ENCODE data around the gene PDE6A. TPM values are rescaled to one million over a fixed set of nuclear protein-coding genes. Genes with fewer than 3 reads are reported as not detected.
"Not testable (repeated sequence)": the region's sequence is repeated elsewhere in the genome, so short reads cannot be mapped to it uniquely, and the experiment has no call there.

The PDE6A gene
- total RNA-seq, 1 donor from 2014 or later = 0.14 TPM

DNA sequence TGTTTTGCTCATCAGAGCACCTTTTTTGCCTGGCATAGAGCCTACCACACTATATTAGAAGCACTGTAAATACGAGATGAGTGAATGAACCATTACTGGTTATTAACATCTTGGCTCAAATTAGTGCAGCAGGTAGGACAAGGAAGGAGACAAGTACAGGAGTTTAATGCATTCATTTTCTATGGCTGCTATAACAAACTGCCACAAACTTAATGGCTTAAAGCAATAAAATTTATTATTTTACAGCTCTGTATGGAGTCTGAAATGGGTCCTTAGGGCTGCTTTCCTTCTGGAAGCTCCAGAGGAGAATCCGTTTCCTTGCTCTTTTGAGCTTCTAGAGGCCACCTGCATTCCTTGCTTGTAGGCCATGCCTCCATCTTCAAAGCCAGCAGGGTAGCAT lies 59.1 kb downstream of the PDE6A start:
- no peaks in the 10 kb centered on the region for H3K9me3 ChIP-seq (ENCODE audit: insufficient read depth, low read depth, low read length)
- H3K4me2 ChIP-seq (ENCODE audit: low read length) = peak overlapping the region; percentile 74
- H3K27me3 ChIP-seq (ENCODE audit: insufficient read depth, low read length) = no peaks in the 10 kb centered on the region
- H3K36me3 ChIP-seq (ENCODE audit: insufficient read depth, low read length) = no peaks in the 10 kb centered on the region
- H3K79me2 ChIP-seq (ENCODE audit: insufficient read depth, low read length) = no peaks in the 10 kb centered on the region
- Mint-ChIP-seq H3K9me3 (ENCODE audit: unreplicated experiment) (no peaks in the 10 kb centered on the region), H3K4me1 (ENCODE audit: low read depth, unreplicated experiment) (peaks cover 17% of the 10 kb centered on the region), H3K36me3 (ENCODE audit: low read depth, unreplicated experiment) (no peaks in the 10 kb centered on the region), H3K27ac (ENCODE audit: unreplicated experiment) (peak overlapping the region; percentile 85), H3K4me3 (ENCODE audit: unreplicated experiment) (no peak overlapping the region), H3K27me3 (ENCODE audit: low read depth, unreplicated experiment) (no peaks in the 10 kb centered on the region)
- TF ChIP-seq, protein P1, sequence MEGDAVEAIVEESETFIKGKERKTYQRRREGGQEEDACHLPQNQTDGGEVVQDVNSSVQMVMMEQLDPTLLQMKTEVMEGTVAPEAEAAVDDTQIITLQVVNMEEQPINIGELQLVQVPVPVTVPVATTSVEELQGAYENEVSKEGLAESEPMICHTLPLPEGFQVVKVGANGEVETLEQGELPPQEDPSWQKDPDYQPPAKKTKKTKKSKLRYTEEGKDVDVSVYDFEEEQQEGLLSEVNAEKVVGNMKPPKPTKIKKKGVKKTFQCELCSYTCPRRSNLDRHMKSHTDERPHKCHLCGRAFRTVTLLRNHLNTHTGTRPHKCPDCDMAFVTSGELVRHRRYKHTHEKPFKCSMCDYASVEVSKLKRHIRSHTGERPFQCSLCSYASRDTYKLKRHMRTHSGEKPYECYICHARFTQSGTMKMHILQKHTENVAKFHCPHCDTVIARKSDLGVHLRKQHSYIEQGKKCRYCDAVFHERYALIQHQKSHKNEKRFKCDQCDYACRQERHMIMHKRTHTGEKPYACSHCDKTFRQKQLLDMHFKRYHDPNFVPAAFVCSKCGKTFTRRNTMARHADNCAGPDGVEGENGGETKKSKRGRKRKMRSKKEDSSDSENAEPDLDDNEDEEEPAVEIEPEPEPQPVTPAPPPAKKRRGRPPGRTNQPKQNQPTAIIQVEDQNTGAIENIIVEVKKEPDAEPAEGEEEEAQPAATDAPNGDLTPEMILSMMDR (IDR thresholded peaks at IDR 0.05; ENCODE audit: insufficient read depth, low read depth, low read length) = no peak
- no peak overlapping the region for H3K9ac ChIP-seq (ENCODE audit: low read length)
- no peak overlapping the region for H3K4me3 ChIP-seq (ENCODE audit: insufficient read depth, low read depth, low read length)
- FAIRE-seq = no peak
- no peak for DNase-seq (ENCODE audit: low read depth)
- H4K20me1 ChIP-seq (ENCODE audit: insufficient read depth, low read length) = no peaks in the 10 kb centered on the region
- no peak overlapping the region for H2AFZ ChIP-seq (ENCODE audit: low read depth, low read length)
- H3K27ac ChIP-seq (ENCODE audit: low read depth, low read length) = no peak overlapping the region
- H3K4me1 ChIP-seq (ENCODE audit: insufficient read depth, low read length) = peaks cover 26% of the 10 kb centered on the region

DNA sequence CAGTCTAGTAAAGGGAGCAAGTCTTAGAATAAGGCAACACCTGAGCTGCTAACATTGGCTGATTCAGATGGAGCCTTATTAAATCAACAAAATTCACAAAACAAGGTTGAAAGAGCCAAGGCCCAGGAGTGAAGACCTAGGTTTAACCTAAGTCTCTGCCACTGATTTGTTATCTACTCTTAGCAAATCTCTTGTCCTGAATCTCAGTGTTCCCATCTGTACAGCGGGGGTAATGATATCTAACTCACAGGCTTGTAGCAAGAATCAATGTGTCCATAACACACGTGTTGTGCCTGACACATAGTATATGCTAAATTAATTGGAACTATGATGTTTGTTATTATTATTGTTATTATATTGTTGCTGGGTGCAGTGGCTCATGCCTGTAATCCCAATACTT lies 61.0 kb downstream of the PDE6A start:
- Mint-ChIP-seq H3K9me3 (ENCODE audit: unreplicated experiment) (no peaks in the 10 kb centered on the region), H3K27me3 (ENCODE audit: low read depth, unreplicated experiment) (no peaks in the 10 kb centered on the region), H3K4me1 (ENCODE audit: low read depth, unreplicated experiment) (peaks cover 17% of the 10 kb centered on the region), H3K4me3 (ENCODE audit: unreplicated experiment) (no peak overlapping the region), H3K36me3 (ENCODE audit: low read depth, unreplicated experiment) (no peaks in the 10 kb centered on the region), H3K27ac (ENCODE audit: unreplicated experiment) (no peak overlapping the region)
- no peaks in the 10 kb centered on the region for H3K27me3 ChIP-seq (ENCODE audit: insufficient read depth, low read length)
- H3K9me3 ChIP-seq (ENCODE audit: insufficient read depth, low read depth, low read length) = no peaks in the 10 kb centered on the region
- TF ChIP-seq, protein P1 (IDR thresholded peaks at IDR 0.05; ENCODE audit: insufficient read depth, low read depth, low read length) = no peak
- no peak for TF ChIP-seq EZH2 (IDR thresholded peaks at IDR 0.05; ENCODE audit: insufficient read depth, low read length)
- no peaks in the 10 kb centered on the region for H3K79me2 ChIP-seq (ENCODE audit: insufficient read depth, low read length)
- no peak for DNase-seq (ENCODE audit: low read depth)
- H3K9ac ChIP-seq (ENCODE audit: low read length) = no peak overlapping the region
- no peaks in the 10 kb centered on the region for H3K36me3 ChIP-seq (ENCODE audit: insufficient read depth, low read length)
- FAIRE-seq = no peak
- no peak overlapping the region for H2AFZ ChIP-seq (ENCODE audit: low read depth, low read length)
- H3K27ac ChIP-seq (ENCODE audit: low read depth, low read length) = no peak overlapping the region
- peaks cover 26% of the 10 kb centered on the region for H3K4me1 ChIP-seq (ENCODE audit: insufficient read depth, low read length)
- no peak overlapping the region for H3K4me2 ChIP-seq (ENCODE audit: low read length)
- H3K4me3 ChIP-seq (ENCODE audit: insufficient read depth, low read depth, low read length) = no peak overlapping the region
- H4K20me1 ChIP-seq (ENCODE audit: insufficient read depth, low read length) = no peaks in the 10 kb centered on the region

DNA sequence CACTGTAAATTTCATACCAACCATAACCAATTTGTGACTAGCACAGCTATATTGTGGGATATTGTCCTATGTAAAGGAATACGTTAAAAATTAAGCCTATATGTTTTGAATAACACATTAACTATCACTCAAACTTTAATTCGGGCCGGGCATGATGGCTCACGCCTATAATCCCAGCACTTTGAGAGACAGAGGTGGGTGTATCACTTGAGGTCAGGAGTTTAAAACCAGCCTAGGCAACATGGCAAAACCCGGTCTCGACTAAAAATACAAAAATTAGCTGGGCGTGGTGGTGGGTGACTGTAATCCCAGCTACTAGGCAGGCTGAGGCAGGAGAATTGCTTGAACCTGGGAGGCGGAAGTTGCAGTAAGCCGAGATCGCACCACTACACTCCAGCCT lies 62.0 kb downstream of the PDE6A start:
- FAIRE-seq; H3K4me2 ChIP-seq (ENCODE audit: low read length); H4K20me1 ChIP-seq (ENCODE audit: insufficient read depth, low read length); H3K9me3 ChIP-seq (ENCODE audit: insufficient read depth, low read depth, low read length); DNase-seq (ENCODE audit: low read depth); H2AFZ ChIP-seq (ENCODE audit: low read depth, low read length); H3K27me3 ChIP-seq (ENCODE audit: insufficient read depth, low read length); H3K9me3 Mint-ChIP-seq (ENCODE audit: unreplicated experiment); H3K36me3 ChIP-seq (ENCODE audit: insufficient read depth, low read length); H3K9ac ChIP-seq (ENCODE audit: low read length); H3K27ac ChIP-seq (ENCODE audit: low read depth, low read length); H3K36me3 Mint-ChIP-seq (ENCODE audit: low read depth, unreplicated experiment); H3K27ac Mint-ChIP-seq (ENCODE audit: unreplicated experiment); H3K79me2 ChIP-seq (ENCODE audit: insufficient read depth, low read length); H3K4me3 ChIP-seq (ENCODE audit: insufficient read depth, low read depth, low read length); H3K27me3 Mint-ChIP-seq (ENCODE audit: low read depth, unreplicated experiment); H3K4me3 Mint-ChIP-seq (ENCODE audit: unreplicated experiment): not testable (repeated sequence)
- peaks cover 16% of the 10 kb centered on the region for H3K4me1 Mint-ChIP-seq (ENCODE audit: low read depth, unreplicated experiment)
- peaks cover 21% of the 10 kb centered on the region for H3K4me1 ChIP-seq (ENCODE audit: insufficient read depth, low read length)
